GM18520 (cell line): ENCODE data around the gene PIGB.
"Not testable (repeated sequence)": the region's sequence is repeated elsewhere in the genome, so short reads cannot be mapped to it uniquely, and the experiment has no call there.

Source experiments
- ATAC-seq: cut with Tn5 transposase; IDR thresholded peaks from one replicate; pipeline ENCODE4 v1.9.1; 2021; ENCODE audit not compliant: unreplicated experiment

Gene PIGB

GRCh38 chr15:55318588-55319494 is at the start of gene PIGB, which contains the start of gene PIGBOS1:
Gene PIGB, plus strand, starts transcription at chr15:55319222. Its CDS starts 29 bp downstream, at chr15:55319251.
Gene PIGBOS1, minus strand, starts transcription at chr15:55319123. Its CDS starts 1,331 bp downstream, at chr15:55317792.
- ATAC-seq: peak; percentile 79

- ATAC-seq: no peak
These were observed 48.7 kb upstream of the PIGB start for GRCh38 chr15:55270291-55270690.

GRCh38 chr15:55276324-55276723 is 42.7 kb upstream of the PIGB start:
- no peak for ATAC-seq

- peak; percentile 36 for ATAC-seq
These were observed 41.9 kb upstream of the PIGB start for GRCh38 chr15:55277116-55277564.

- no peak for ATAC-seq
These were observed 41.3 kb upstream of the PIGB start for GRCh38 chr15:55277715-55278114.

GRCh38 chr15:55279100-55279745 is 39.8 kb upstream of the PIGB start:
- no peak for ATAC-seq

GRCh38 chr15:55279746-55280351 is 39.2 kb upstream of the PIGB start:
- ATAC-seq: peak; percentile 76

GRCh38 chr15:55280589-55280988 is 38.4 kb upstream of the PIGB start:
- not testable (repeated sequence) for ATAC-seq

- no peak for ATAC-seq
These were observed 37.3 kb upstream of the PIGB start for GRCh38 chr15:55281517-55282228.

GRCh38 chr15:55282284-55282833 is 36.7 kb upstream of the PIGB start:
- no peak for ATAC-seq

GRCh38 chr15:55283379-55284147 is 35.5 kb upstream of the PIGB start:
- no peak for ATAC-seq

- no peak for ATAC-seq
These were observed 34.6 kb upstream of the PIGB start for GRCh38 chr15:55284426-55284825.

GRCh38 chr15:55286442-55287189 is 32.4 kb upstream of the PIGB start:
- not testable (repeated sequence) for ATAC-seq

GRCh38 chr15:55288006-55288717 is 30.9 kb upstream of the PIGB start:
- ATAC-seq: no peak

- ATAC-seq: no peak
These were observed 29.8 kb upstream of the PIGB start for GRCh38 chr15:55289011-55289745.

GRCh38 chr15:55289746-55290527 is 29.1 kb upstream of the PIGB start, which contains the start of gene RAB27A:
Gene RAB27A, minus strand, starts transcription at chr15:55289813. Its CDS starts 54,879 bp downstream, at chr15:55234934.
- ATAC-seq: peak; percentile 48

GRCh38 chr15:55290528-55291057 is 28.4 kb upstream of the PIGB start:
- peak; percentile 69 for ATAC-seq
